GM12878 (cell line): ENCODE measurements around the gene EMID1. TPM values are rescaled to one million over a fixed set of nuclear protein-coding genes. Genes with fewer than 3 reads are reported as not detected.

Experiments used
- BMI1 ChIP-seq: fragments of 450-650 bp; IDR thresholded peaks from 2 replicates; pipeline ENCODE4 v1.6.1; 2016; ENCODE audit warnings: mild to moderate bottlenecking, moderate library complexity, borderline replicate concordance
- CEBPZ ChIP-seq: fragments of 150-350 bp; IDR thresholded peaks from 2 replicates; pipeline ENCODE4 v1.6.1; 2016; ENCODE audit warnings: low read depth, low read length
- HSF1 ChIP-seq: fragments of 150-350 bp; IDR thresholded peaks from 2 replicates; pipeline ENCODE4 v1.6.1; 2014; ENCODE audit warnings: mild to moderate bottlenecking, low read depth, low read length
- MXI1 ChIP-seq: fragments of 150-350 bp; IDR thresholded peaks from 2 replicates; pipeline ENCODE4 v1.6.1; 2011; ENCODE audit warnings: low read depth, mild to moderate bottlenecking, inconsistent platforms, low read length, improper control_type of control experiment
- MYC ChIP-seq: IDR thresholded peaks from 2 replicates; pipeline ENCODE4 v1.6.1; 2011; ENCODE audit warnings: mild to moderate bottlenecking, low read length, moderate library complexity, inconsistent platforms; ENCODE audit not compliant: insufficient read depth, insufficient replicate concordance, insufficient read length, severe bottlenecking
- NFIC ChIP-seq: IDR thresholded peaks from 2 replicates; pipeline ENCODE4 v1.6.1; 2012; ENCODE audit warnings: low read depth, mild to moderate bottlenecking, inconsistent platforms, low read length, moderate library complexity
- POLR2AphosphoS2 ChIP-seq: IDR thresholded peaks from 2 replicates; pipeline ENCODE4 v1.6.1; 2011; ENCODE audit warnings: low read depth, mild to moderate bottlenecking, low read length, improper control_type of control experiment, moderate library complexity
- SMAD5 ChIP-seq: IDR thresholded peaks from 2 replicates; pipeline ENCODE4 v1.6.1; 2016; ENCODE audit warnings: antibody characterized with exemption, low read depth
- SP1 ChIP-seq: IDR thresholded peaks from one replicate; pipeline ENCODE4 v1.6.1; 2011; ENCODE audit warnings: low read depth, low read length
- WRNIP1 ChIP-seq: IDR thresholded peaks from 2 replicates; pipeline ENCODE4 v1.6.1; 2011; ENCODE audit warnings: low read depth, low read length, improper control_type of control experiment, borderline replicate concordance
- ZNF217 ChIP-seq: fragments of 450-650 bp; IDR thresholded peaks from 2 replicates; pipeline ENCODE4 v1.6.1; 2017; ENCODE audit warnings: antibody characterized with exemption, mild to moderate bottlenecking
- ZNF592 ChIP-seq: fragments of 450-650 bp; IDR thresholded peaks from 2 replicates; pipeline ENCODE4 v1.6.1; 2017; ENCODE audit warnings: mild to moderate bottlenecking, moderate library complexity
- polyA plus RNA-seq, 11 experiments: library from polyadenylated mRNA; depleted of rRNA in 4 of 11; unstranded in 6 of 11; stranded (reverse) in 5 of 11; fragments of >200 nt; fragmentation: Nextera tagmentation in 4 of 11; fragmentation: Illumina TruSeq in 1 of 11; extraction: Ambion mirVana in 4 of 11; extraction: Trizol in 1 of 11; gene quantifications; 1 replicate in 1 of 11; 2 replicates in 10 of 11; pipeline versions ENCODE4 v1.2.1 to v1.2.3, GENCODE V29; 2011 to 2016; ENCODE audit warnings: inconsistent platforms in 2 of 11, missing spikeins in 2 of 11, low read depth in 1 of 11
- total RNA-seq, 4 experiments: library from RNA; depleted of rRNA in 3 of 4; stranded (reverse); fragments of >200 nt in 3 of 4; fragmentation: Illumina TruSeq in 1 of 4; extraction: Trizol in 1 of 4; gene quantifications; 2 replicates each; pipeline versions ENCODE4 v1.2.1 to v1.2.3, GENCODE V29; 2013 to 2021
- TF ChIP-seq, protein P1 (sequence below), 3 experiments: IDR thresholded peaks in 2 of 3; conservative IDR thresholded peaks in 1 of 3; 2 replicates each; pipeline ENCODE4 v1.5.1; 2011; ENCODE audit warnings: low read depth in 3 of 3, low read length in 3 of 3, mild to moderate bottlenecking in 3 of 3, control low read depth in 2 of 3, moderate library complexity in 2 of 3, inconsistent platforms in 1 of 3, mixed read lengths in 1 of 3; ENCODE audit not compliant: control insufficient read depth in 2 of 3, insufficient read depth in 1 of 3; ENCODE audit errors: extremely low read depth in 1 of 3
- TF ChIP-seq, protein P2 (sequence below): IDR thresholded peaks from 2 replicates; pipeline ENCODE4 v1.6.1; 2011; ENCODE audit warnings: low read depth, mild to moderate bottlenecking, low read length, moderate library complexity, borderline replicate concordance; ENCODE audit errors: extremely low read depth
- TF ChIP-seq, protein P3 (sequence below): fragments of 450-650 bp; IDR thresholded peaks from 2 replicates; pipeline ENCODE4 v1.6.1; 2016; ENCODE audit warnings: mild to moderate bottlenecking

EMID1 gene
- total and polyA plus RNA-seq, 10 of the 15 experiments (the other 5 are each of a cell fraction or from before 2014, with no cell fraction given) = 1.2 to 60.3 (median 12.0) TPM

DNA sequence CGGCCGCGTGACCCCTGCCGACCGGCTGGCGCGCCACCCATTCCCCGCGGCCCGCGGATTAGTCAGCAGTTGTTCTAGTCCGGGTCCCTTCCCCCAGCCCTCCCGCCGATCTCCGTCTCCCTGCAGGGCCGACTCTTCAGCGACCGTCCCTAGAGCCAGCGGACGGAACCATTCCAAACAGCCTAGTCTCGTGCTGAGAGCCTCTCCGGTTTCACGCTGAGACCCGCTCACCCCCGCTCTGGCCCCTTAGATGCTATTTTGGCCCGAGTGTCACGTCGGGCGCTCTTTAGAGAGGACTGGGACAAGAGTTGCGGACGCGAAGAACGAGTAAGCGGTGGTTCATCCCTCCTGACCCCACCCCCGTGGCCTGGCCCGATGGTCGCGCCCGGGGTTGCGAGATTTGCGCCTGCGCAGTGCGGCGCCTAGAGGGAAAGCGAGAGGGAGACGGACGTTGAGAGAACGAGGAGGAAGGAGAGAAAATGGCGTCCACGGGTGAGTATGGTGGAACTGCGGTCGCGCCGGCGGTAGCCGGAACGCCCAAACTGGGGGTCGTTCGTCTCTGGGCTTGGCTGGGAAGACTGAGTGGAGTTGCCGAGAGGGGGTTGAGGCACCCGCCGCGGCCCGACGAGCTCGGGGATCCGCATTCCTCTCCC, 62.3 kb downstream of the EMID1 start, which contains the start of the genes EWSR1 and RHBDD3 (continued):
- no peak for TF ChIP-seq ZNF217
- no peak for TF ChIP-seq MYC
- no peak for TF ChIP-seq BMI1
- no peak; the same call in 1 of the 2 replicates for TF ChIP-seq MXI1
- no peak; the same call in 1 of the 2 replicates for TF ChIP-seq HSF1
- 0 out of 2 replicates have a peak, but pooled peaks have one; percentile 35 for TF ChIP-seq ZNF592
- TF ChIP-seq NFIC = 0 out of 2 replicates have a peak, but pooled peaks have one; percentile 52
- no peak for TF ChIP-seq WRNIP1
- TF ChIP-seq POLR2AphosphoS2 = peak; percentile 67; the same call in 1 of the 2 replicates
- TF ChIP-seq CEBPZ = no peak
- TF ChIP-seq SMAD5 = peak; percentile 73
- TF ChIP-seq, protein P1, sequence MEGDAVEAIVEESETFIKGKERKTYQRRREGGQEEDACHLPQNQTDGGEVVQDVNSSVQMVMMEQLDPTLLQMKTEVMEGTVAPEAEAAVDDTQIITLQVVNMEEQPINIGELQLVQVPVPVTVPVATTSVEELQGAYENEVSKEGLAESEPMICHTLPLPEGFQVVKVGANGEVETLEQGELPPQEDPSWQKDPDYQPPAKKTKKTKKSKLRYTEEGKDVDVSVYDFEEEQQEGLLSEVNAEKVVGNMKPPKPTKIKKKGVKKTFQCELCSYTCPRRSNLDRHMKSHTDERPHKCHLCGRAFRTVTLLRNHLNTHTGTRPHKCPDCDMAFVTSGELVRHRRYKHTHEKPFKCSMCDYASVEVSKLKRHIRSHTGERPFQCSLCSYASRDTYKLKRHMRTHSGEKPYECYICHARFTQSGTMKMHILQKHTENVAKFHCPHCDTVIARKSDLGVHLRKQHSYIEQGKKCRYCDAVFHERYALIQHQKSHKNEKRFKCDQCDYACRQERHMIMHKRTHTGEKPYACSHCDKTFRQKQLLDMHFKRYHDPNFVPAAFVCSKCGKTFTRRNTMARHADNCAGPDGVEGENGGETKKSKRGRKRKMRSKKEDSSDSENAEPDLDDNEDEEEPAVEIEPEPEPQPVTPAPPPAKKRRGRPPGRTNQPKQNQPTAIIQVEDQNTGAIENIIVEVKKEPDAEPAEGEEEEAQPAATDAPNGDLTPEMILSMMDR (IDR thresholded peaks at IDR 0.05 in 2 of 3, conservative IDR thresholded peaks at IDR 0.05 in 1 of 3; ENCODE audit: control insufficient read depth in 2 of 3, extremely low read depth in 1 of 3, insufficient read depth in 1 of 3, low read depth in 3 of 3, low read length in 3 of 3) = no peak
- TF ChIP-seq, protein P2, sequence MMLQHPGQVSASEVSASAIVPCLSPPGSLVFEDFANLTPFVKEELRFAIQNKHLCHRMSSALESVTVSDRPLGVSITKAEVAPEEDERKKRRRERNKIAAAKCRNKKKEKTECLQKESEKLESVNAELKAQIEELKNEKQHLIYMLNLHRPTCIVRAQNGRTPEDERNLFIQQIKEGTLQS = no peak
- TF ChIP-seq, protein P3, sequence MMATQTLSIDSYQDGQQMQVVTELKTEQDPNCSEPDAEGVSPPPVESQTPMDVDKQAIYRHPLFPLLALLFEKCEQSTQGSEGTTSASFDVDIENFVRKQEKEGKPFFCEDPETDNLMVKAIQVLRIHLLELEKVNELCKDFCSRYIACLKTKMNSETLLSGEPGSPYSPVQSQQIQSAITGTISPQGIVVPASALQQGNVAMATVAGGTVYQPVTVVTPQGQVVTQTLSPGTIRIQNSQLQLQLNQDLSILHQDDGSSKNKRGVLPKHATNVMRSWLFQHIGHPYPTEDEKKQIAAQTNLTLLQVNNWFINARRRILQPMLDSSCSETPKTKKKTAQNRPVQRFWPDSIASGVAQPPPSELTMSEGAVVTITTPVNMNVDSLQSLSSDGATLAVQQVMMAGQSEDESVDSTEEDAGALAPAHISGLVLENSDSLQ = peak; percentile 54; the same call in 1 of the 2 replicates
- TF ChIP-seq SP1 = no peak
